Activated T-helper 1 cell treated with anti-CD3 and anti-CD28 coated beads, Interleukin-2, amount 50 U/mL, for 16 hours (primary cell): Measurements from ENCODE around the gene GNAZ.

ENCODE experiments used
- DNase-seq, 2 donors: peaks; one replicate each; pipeline ENCODE4 v3.0.0-alpha.2; 2020; ENCODE audit warnings: low read depth in 1 of 2, low spot score in 1 of 2

GNAZ gene

DNA sequence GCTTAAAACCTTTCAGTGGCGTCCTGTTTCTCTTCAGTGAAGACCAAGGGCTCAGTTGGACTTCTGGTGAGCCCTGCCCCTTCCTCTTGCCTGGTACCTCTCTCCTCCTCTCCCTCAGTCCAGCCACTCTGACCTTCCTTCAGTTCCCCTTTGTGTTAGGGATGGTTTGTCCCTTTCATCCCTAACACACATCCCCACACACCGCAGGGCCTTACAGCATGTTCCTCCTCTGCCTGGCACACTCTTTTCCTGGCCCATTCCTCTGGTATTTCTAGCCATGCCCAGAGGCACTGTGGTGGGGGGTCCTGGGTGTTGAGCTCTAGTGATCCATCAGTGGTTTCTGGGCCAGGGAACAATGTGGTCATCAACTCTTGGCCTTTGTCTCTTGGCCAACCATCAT is 21.4 kb downstream of the GNAZ start:
- DNase-seq: no peak

GRCh38 chr22:23092217-23092955 is 22.1 kb downstream of the GNAZ start:
- DNase-seq: no peak

DNA sequence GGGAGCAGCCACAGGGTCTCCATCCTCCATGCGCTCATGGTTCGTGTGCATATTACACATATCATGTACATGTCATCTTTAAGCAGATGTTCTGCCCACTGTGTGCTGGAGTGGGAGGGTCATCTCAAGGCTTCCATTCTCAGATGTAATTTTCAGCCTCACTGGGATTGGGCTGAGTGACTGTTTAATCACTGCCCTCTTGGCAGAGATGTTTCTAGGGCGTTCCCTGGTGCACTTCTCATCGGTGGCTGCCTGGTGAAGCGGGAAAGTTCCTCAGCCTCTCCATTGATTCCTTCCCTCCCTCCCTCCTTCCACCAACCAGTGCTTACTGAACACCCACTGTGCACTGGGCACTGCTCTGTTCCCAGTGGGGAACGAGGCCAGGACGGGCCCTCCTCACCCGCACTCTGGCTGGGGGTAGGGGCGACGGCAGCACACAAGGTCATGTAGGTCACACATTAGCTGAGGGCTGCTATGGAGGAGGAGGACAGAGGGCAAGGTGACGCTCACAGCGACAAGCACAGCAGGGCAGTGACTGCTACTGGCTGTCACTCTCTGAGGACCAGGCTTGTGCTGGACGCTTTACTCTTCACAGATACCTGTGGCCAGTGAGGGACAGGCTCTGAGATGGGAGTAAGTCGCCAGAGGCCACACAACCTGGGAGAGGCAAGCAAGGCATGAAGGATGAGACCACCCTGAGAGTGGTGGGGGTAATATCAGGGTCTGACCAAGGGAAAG is 22.9 kb downstream of the GNAZ start:
- DNase-seq: no peak

DNA sequence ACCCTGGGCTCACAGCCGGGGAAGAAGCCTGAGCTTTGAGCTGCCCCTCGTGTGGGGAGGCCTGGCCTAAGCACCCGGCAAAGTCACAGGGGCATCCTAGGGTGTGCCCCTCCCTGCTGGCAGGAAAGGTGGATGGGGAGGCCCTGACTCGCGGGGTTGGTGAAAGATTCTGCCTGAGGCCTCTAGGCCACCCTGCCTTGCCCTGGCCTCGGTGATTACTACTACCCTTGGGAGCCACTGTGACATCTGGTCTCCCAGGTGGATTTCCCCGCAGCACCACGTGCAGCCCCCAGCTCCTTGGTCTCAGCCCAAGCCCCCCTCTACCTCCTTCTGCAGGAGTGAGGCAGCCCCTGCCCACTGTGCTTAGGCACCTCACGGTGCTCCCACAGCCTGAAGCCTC is 23.9 kb downstream of the GNAZ start:
- no peak for DNase-seq

GRCh38 chr22:23094695-23095681 is 24.7 kb downstream of the GNAZ start:
- no peak for DNase-seq

- no peak for DNase-seq
These were observed 25.5 kb downstream of the GNAZ start for GRCh38 chr22:23095733-23096342.

- no peak for DNase-seq
These were observed 27.3 kb downstream of the GNAZ start for GRCh38 chr22:23097412-23098229.

DNA sequence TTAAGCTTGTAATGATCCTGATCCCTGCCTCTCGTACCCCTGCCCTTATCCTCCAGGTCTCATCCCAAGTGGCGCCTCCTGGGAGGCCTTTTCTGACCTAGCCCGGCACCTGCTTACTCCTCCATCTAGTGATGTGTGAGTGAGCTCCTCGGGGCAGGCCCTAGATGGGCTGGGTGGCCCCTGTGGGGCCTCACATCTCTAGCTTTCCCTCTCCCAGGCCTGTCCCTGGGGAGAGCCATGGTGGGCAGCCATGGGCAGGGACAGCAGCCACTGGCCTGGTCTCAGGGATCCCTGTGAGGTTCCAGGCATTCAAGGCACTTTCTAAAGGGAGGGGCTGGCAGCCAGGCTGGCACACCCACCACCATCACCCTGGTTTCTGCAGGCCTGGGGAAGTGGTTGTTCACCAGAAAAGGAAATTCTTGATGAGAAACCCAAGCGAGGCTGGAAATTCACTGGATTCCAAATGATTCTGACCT is 27.9 kb downstream of the GNAZ start:
- DNase-seq: no peak

DNA sequence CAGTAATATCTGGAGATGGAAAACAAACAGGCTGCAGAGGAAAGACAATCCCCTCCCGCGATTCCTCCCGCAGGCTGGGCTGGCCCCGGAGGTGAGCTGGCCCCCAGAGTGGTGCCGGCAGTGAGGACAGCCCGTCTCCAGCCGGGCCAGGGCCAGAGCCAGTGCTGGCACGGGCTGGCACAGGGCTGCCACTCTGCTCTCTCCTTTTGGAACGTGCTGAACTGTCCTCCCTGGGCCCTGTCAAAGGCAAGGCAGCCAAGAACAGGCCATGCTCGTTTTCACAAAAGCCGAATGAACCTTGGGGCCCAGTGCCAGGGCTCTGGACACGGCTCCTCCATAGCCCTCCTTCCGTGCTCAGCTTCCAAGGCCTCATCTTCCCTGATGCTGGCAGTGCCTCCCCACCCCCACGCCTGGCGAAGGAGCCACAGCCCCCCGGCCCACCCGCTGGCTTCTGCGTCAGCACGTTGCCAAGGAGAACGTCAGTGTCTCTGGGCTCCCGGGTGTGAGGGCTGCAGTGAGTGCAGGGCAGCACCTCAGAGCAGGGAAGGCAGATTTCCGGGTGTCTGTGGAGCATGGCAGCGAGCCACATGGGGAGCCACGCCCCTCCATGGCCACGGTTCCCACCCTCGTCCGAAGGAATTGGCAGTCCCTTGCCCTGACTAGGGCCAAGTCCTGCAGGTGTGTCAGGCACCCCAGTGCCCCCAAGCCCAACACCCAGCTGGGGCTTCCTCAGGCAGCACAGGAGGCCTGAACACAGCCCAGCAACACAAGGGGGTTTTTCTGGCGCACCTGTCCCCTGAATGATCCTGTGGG is 28.6 kb downstream of the GNAZ start:
- no peak for DNase-seq

- DNase-seq: no peak
These were observed 29.1 kb downstream of the GNAZ start for GRCh38 chr22:23099531-23099804.

GRCh38 chr22:23100124-23100801 is 29.9 kb downstream of the GNAZ start:
- DNase-seq: no peak

- no peak for DNase-seq
These were observed 31.2 kb downstream of the GNAZ start for GRCh38 chr22:23101524-23101923.

- no peak for DNase-seq
These were observed 31.8 kb downstream of the GNAZ start for GRCh38 chr22:23102002-23102655.

- no peak for DNase-seq
These were observed 32.5 kb downstream of the GNAZ start for GRCh38 chr22:23102776-23103175.

DNA sequence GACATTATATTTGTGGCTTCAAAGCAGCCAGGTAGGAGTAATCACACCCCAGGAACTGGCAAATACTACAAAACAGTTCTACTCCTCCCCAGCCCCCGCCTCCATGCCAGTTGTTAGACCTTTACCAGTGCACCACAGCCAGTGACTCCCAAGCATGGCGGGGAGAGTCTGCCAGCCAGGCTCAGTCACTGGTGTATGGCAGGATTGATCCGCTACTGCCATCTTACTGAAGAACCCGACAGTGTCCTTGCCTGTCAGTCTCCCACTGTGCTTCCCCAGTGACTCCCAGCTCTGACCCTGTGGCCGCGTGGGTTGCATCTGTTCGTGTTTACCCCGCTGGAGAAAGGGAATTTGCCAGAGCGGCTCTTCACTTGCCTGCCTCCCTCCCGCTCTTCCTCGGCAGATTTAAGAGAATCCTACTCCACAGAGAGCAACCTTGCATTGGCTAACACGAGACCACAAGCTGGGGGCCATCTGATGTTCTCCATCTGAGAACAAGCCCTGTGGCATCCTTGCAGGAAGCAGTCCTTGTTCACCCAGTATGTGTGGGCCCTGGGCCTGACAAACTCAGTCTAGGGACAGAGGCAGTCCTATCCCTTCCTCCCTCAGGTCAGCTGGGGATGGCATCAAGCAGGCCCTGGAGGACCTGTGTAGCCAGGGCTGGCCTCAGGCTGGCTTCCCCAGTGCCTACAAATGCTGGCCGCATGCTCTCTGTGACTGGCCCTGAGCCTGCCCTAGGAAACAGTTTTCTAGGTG is 33.1 kb downstream of the GNAZ start:
- no peak for DNase-seq

DNA sequence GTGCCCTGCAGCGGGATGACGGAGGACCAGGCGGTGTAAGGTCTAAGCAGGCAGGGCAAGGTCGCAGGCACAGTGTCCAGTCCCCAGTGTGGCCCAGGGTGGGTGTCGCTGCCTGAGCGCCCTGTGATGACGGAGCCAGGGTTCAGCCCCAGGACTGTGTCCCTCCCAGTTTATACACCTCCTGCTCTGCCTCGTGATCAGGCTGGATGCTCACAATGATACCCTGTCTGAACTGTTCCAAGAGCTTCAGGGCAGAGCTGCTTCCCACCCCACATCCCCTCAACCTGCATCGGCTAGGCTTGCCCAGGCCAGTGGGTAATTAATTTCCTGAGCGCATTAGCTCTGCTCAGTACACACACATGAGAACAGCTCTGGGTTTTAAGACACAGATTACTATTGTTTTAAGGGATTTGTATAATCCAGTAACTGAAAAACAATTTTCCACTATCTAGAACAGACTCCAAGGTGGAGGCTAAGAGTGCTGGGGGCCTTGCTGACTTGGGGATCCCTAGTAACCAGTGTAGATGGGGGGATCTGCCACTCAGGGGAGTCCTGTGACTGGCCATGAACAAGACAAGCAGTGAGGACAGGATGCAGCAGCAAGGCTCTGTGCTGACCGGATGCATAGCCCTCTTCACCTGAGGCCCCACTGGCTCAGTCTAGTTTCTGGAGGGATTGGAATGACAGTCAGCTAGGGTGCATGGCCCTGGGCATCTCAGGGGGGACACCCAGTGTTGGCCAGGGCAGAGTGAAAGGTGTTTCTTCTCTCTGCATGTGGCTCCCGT is 34.1 kb downstream of the GNAZ start:
- no peak for DNase-seq

- no peak for DNase-seq
These were observed 35.0 kb downstream of the GNAZ start for GRCh38 chr22:23105304-23105703.
